ENCODE measurements around the gene CLUH.
"Not testable (repeated sequence)": the region's sequence is repeated elsewhere in the genome, so short reads cannot be mapped to it uniquely, and the experiment has no call there.

Gene CLUH

GRCh38 chr17:2700491-2701141 lies 10.9 kb downstream of the CLUH start:
- H3K4me3 ChIP-seq (ENCODE audit: low read depth, low read length) = no peak overlapping the region
- H3K27me3 ChIP-seq (ENCODE audit: control insufficient read depth, insufficient read depth, low read length) = no peaks in the 10 kb centered on the region
- H3K27ac ChIP-seq (ENCODE audit: low read depth, low read length) = no peak overlapping the region
- peaks cover 4% of the 10 kb centered on the region; the same call in 1 of the 2 replicates for H3K4me1 ChIP-seq (ENCODE audit: control insufficient read depth, insufficient read depth, low read length)
- H3K9me3 ChIP-seq (ENCODE audit: control insufficient read depth, insufficient read depth, low read length) = no peaks in the 10 kb centered on the region
- H3K36me3 ChIP-seq (ENCODE audit: control insufficient read depth, insufficient read depth, low read length) = peaks cover 71% of the 10 kb centered on the region
- no peak overlapping the region for H3K9ac ChIP-seq (ENCODE audit: low read depth, low read length)

DNA sequence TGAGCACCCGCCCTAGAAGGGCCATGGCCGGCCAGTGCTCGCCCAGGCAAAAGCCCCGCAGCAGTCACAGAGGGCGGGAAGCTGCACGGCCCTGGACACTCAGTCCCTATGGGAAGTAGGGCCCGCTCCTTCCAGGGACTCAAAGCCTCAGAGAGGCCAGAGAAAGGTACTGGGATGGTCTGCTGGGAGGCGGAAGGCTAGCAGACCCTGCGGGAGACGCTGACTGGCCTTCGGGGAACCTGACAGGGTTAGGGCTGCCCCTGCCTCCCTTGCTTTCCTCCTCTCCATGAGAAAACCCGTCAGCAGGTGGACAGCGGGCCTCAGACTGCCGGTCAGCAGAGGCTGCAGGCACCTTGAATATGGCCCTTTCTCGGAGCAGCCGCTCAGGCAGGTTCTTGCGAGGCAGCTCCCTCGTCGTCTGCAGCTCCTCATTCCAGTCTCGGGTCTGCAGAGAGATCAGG lies 11.5 kb downstream of the CLUH start:
- Histone ChIP-seq H3K9me3 (ENCODE audit: control insufficient read depth, insufficient read depth, low read length) (no peaks in the 10 kb centered on the region), H3K4me3 (ENCODE audit: low read depth, low read length) (no peak overlapping the region), H3K27ac (ENCODE audit: low read depth, low read length) (no peak overlapping the region), H3K27me3 (ENCODE audit: control insufficient read depth, insufficient read depth, low read length) (no peaks in the 10 kb centered on the region), H3K9ac (ENCODE audit: low read depth, low read length) (no peak overlapping the region), H3K36me3 (ENCODE audit: control insufficient read depth, insufficient read depth, low read length) (peaks cover 76% of the 10 kb centered on the region), H3K4me1 (ENCODE audit: control insufficient read depth, insufficient read depth, low read length) (no peaks in the 10 kb centered on the region)

GRCh38 chr17:2699216-2699805 lies 12.3 kb downstream of the CLUH start:
- not testable (repeated sequence) for H3K4me3 ChIP-seq (ENCODE audit: low read depth, low read length); H3K9me3 ChIP-seq (ENCODE audit: control insufficient read depth, insufficient read depth, low read length); H3K27me3 ChIP-seq (ENCODE audit: control insufficient read depth, insufficient read depth, low read length); H3K4me1 ChIP-seq (ENCODE audit: control insufficient read depth, insufficient read depth, low read length); H3K27ac ChIP-seq (ENCODE audit: low read depth, low read length); H3K9ac ChIP-seq (ENCODE audit: low read depth, low read length)
- H3K36me3 ChIP-seq (ENCODE audit: control insufficient read depth, insufficient read depth, low read length) = peaks cover 82% of the 10 kb centered on the region

DNA sequence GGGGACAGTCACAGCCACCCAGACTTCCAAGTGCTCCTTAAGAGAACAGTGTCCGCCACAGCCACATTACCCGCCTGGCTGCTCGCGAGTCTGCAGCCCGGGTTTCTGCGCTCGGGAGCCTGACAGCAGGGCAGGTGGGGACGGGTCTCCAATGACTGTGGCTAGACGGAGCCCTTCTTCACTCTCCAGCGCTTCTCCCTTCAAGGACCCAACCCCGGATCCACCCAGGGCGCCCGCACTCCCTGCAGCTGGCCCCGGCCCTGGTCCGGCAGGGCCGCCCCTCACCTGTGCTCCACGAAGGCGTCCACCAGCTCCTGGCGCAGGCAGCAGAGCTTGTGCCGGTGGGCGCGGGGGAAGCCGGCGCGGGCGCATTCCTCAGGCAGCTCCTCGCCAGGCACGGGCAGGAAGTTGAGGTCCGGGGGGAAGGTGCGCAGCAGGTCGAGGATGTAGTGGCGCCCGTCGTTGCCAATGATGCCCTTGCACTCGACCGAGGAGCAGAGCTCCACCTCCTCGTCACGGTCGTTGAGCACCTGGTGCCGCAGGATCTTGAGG lies 13.9 kb downstream of the CLUH start:
- Histone ChIP-seq H3K4me3 (ENCODE audit: low read depth, low read length) (no peak overlapping the region), H3K9ac (ENCODE audit: low read depth, low read length) (no peak overlapping the region), H3K4me1 (ENCODE audit: control insufficient read depth, insufficient read depth, low read length) (no peaks in the 10 kb centered on the region), H3K36me3 (ENCODE audit: control insufficient read depth, insufficient read depth, low read length) (peaks cover 80% of the 10 kb centered on the region), H3K9me3 (ENCODE audit: control insufficient read depth, insufficient read depth, low read length) (no peaks in the 10 kb centered on the region), H3K27ac (ENCODE audit: low read depth, low read length) (no peak overlapping the region), H3K27me3 (ENCODE audit: control insufficient read depth, insufficient read depth, low read length) (no peaks in the 10 kb centered on the region)

DNA sequence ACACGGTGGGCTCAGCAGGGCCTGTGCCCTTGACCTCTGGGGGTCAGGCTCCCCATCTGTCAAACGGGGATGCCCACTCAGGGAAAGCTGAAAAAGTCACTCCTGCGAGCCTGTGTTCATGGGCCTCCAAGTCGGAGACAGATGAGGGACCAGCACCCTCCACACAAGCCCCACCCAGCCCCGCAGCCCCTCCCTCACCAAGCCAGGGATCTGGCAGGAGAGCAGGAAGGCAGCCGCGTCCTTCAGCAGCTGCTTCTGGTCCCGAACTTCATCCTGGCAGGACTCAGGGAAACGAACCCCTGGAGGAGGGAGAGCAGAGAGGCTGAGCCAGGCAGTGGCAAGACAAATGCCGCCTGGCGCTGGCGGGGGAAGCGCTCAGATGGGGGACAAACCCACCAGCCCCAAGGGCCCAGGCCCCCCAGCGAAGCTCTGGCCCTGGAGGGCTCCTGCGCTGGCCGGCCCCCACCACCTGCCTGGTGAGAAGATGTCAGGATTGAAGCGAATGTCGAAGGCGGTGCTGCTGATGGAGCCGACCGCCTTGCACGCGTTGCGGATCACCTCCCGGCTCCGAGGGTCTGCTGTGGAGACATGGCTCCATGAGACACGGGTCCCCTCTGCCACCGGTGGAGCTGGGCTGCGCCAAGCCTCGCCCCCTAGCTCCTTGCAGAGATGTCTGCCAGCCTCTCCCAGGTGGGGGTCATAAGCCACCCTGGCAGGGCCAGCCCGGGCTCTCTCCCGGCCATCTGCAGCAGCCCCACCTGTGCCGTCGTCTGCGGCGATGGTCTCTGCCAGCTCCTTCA lies 15.4 kb downstream of the CLUH start:
- Histone ChIP-seq H3K9me3 (ENCODE audit: control insufficient read depth, insufficient read depth, low read length) (no peaks in the 10 kb centered on the region), H3K4me3 (ENCODE audit: low read depth, low read length) (no peak overlapping the region), H3K4me1 (ENCODE audit: control insufficient read depth, insufficient read depth, low read length) (no peaks in the 10 kb centered on the region), H3K9ac (ENCODE audit: low read depth, low read length) (no peak overlapping the region), H3K27ac (ENCODE audit: low read depth, low read length) (no peak overlapping the region), H3K27me3 (ENCODE audit: control insufficient read depth, insufficient read depth, low read length) (no peaks in the 10 kb centered on the region), H3K36me3 (ENCODE audit: control insufficient read depth, insufficient read depth, low read length) (peaks cover 79% of the 10 kb centered on the region)

- H3K27ac ChIP-seq (ENCODE audit: low read depth, low read length) = no peak overlapping the region
- H3K9me3 ChIP-seq (ENCODE audit: control insufficient read depth, insufficient read depth, low read length) = no peaks in the 10 kb centered on the region
- no peaks in the 10 kb centered on the region for H3K4me1 ChIP-seq (ENCODE audit: control insufficient read depth, insufficient read depth, low read length)
- H3K4me3 ChIP-seq (ENCODE audit: low read depth, low read length) = no peak overlapping the region
- H3K9ac ChIP-seq (ENCODE audit: low read depth, low read length) = no peak overlapping the region
- H3K27me3 ChIP-seq (ENCODE audit: control insufficient read depth, insufficient read depth, low read length) = no peaks in the 10 kb centered on the region
- H3K36me3 ChIP-seq (ENCODE audit: control insufficient read depth, insufficient read depth, low read length) = peaks cover 77% of the 10 kb centered on the region
These were observed 16.2 kb downstream of the CLUH start for GRCh38 chr17:2695243-2695960.

GRCh38 chr17:2694381-2695242 lies 17.0 kb downstream of the CLUH start:
- Histone ChIP-seq H3K4me1 (ENCODE audit: control insufficient read depth, insufficient read depth, low read length) (peaks cover under 1% of the 10 kb centered on the region; the same call in 1 of the 2 replicates), H3K36me3 (ENCODE audit: control insufficient read depth, insufficient read depth, low read length) (peaks cover 73% of the 10 kb centered on the region), H3K27ac (ENCODE audit: low read depth, low read length) (no peak overlapping the region), H3K27me3 (ENCODE audit: control insufficient read depth, insufficient read depth, low read length) (no peaks in the 10 kb centered on the region), H3K9ac (ENCODE audit: low read depth, low read length) (no peak overlapping the region), H3K4me3 (ENCODE audit: low read depth, low read length) (no peak overlapping the region), H3K9me3 (ENCODE audit: control insufficient read depth, insufficient read depth, low read length) (no peaks in the 10 kb centered on the region)

DNA sequence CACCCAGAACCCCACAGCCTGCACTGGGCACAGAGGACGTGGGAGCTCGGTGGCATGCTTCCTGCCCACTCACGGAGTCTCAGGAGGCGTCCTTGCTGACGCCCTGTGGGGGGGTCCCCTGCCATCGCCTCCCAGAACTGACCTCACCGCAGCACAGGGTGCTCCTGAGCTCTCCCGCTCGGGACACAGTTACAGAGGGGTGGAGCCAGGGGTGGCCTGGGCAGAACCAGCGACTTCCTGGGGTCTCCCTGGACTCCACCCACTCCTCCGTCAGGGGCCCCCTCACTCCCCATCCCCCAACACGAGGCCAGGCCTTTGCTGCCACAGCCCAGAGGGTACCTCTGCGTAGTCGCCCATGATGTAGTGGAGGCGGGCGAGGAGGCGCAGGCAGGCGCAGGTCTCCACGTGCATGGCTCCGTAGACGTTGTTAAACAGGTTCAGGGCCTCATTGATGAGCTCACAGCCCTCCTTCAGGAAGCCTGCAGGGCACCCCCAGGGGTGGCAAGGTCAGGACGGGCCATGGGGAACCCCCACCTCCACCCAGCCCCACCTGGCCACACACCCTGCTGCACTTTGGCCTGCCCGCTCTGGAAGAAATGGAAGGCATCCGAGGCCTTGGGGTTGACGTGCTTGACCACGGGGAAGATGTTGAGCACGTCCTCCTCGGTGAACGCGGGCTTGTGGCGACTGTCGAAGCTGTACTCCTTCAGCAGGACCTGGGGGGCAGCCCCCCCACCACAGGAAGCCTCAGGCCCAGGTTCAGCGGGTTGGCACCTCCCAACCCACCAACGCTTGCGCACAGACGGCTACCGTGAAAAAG lies 17.8 kb downstream of the CLUH start:
- Histone ChIP-seq H3K36me3 (ENCODE audit: control insufficient read depth, insufficient read depth, low read length) (peaks cover 66% of the 10 kb centered on the region), H3K27me3 (ENCODE audit: control insufficient read depth, insufficient read depth, low read length) (no peaks in the 10 kb centered on the region), H3K4me3 (ENCODE audit: low read depth, low read length) (no peak overlapping the region), H3K27ac (ENCODE audit: low read depth, low read length) (no peak overlapping the region), H3K9ac (ENCODE audit: low read depth, low read length) (no peak overlapping the region), H3K4me1 (ENCODE audit: control insufficient read depth, insufficient read depth, low read length) (peaks cover 4% of the 10 kb centered on the region; the same call in 1 of the 2 replicates), H3K9me3 (ENCODE audit: control insufficient read depth, insufficient read depth, low read length) (no peaks in the 10 kb centered on the region)

- Histone ChIP-seq H3K4me3 (ENCODE audit: low read depth, low read length) (no peak overlapping the region), H3K4me1 (ENCODE audit: control insufficient read depth, insufficient read depth, low read length) (peaks cover 4% of the 10 kb centered on the region; the same call in 1 of the 2 replicates), H3K9ac (ENCODE audit: low read depth, low read length) (no peak overlapping the region), H3K36me3 (ENCODE audit: control insufficient read depth, insufficient read depth, low read length) (peaks cover 60% of the 10 kb centered on the region), H3K27ac (ENCODE audit: low read depth, low read length) (no peak overlapping the region), H3K27me3 (ENCODE audit: control insufficient read depth, insufficient read depth, low read length) (no peaks in the 10 kb centered on the region), H3K9me3 (ENCODE audit: control insufficient read depth, insufficient read depth, low read length) (no peaks in the 10 kb centered on the region)
These were observed 18.8 kb downstream of the CLUH start for GRCh38 chr17:2692781-2693135.

All from HUES48 (cell line).